GM12878 (cell line): ENCODE measurements around the gene VRTN. TPM values are rescaled to one million over a fixed set of nuclear protein-coding genes. Genes with fewer than 3 reads are reported as not detected.

ENCODE experiments used
- ATAC-seq: fragments of 200-7000 bp; cut with Tn5 transposase; 3 replicates; pipeline ENCODE4 v1.9.1; 2020; ENCODE audit warnings: mild to moderate bottlenecking, moderate library complexity
- BruUV-seq: library from RNA; stranded (reverse); fragments of 400-500 nt; replicated peaks from 2 replicates; lab custom pipeline; 2021; lab: Mats Ljungman, UMichigan
- CTCF ChIA-PET: fragments of 300-600 bp; sonication (Branson Sonifier 250); formaldehyde crosslinking; extraction: SDS; loops from one replicate; lab custom pipeline; 2021; ENCODE audit warnings: inconsistent platforms; lab: Yijun Ruan, JAX
- POLR2A ChIA-PET: fragments of 350-600 bp; formaldehyde crosslinking; extraction: SDS; loops from one replicate; lab custom pipeline; 2021; ENCODE audit warnings: inconsistent platforms; lab: Charles Lee
- RAD21 ChIA-PET: fragments of 300-600 bp; sonication (Branson Sonifier 250); formaldehyde crosslinking; loops from one replicate; lab custom pipeline; 2023; ENCODE audit warnings: antibody characterized with exemption; ENCODE audit not compliant: unreplicated experiment; lab: Charles Lee
- SMC1A ChIA-PET: fragments of 300-600 bp; sonication (Branson Sonifier 250); formaldehyde crosslinking; loops from one replicate; lab custom pipeline; 2023; ENCODE audit not compliant: unreplicated experiment, uncharacterized antibody; lab: Charles Lee
- DNase-seq: peaks from one replicate; pipeline ENCODE4 v3.0.0-alpha.2; 2011; ENCODE audit warnings: low read depth, low spot score
- FAIRE-seq: peaks from 3 replicates; lab custom pipeline; 2011; peaks lifted over from hg19 to GRCh38; lab: Jason Lieb, UNC
- H2AFZ ChIP-seq: 2 replicates; pipeline ENCODE4 v1.6.0; 2011; ENCODE audit warnings: low read depth, low read length, control low read depth; ENCODE audit not compliant: control insufficient read depth
- H3K27ac ChIP-seq: 2 replicates; pipeline ENCODE4 v1.5.1; 2011; ENCODE audit warnings: control low read depth; ENCODE audit not compliant: control insufficient read depth, insufficient read depth
- H3K27me3 ChIP-seq, 2 experiments: replicated peaks in 1 of 2; 2 replicates each; pipeline versions ENCODE4 v1.6.0 to v1.6.1; 2011; ENCODE audit warnings: low read length in 1 of 2; ENCODE audit not compliant: control insufficient read depth in 2 of 2, insufficient read depth in 2 of 2
- H3K36me3 ChIP-seq, 2 experiments: 2 replicates each; pipeline ENCODE4 v1.5.1; 2011; ENCODE audit warnings: low read length in 1 of 2; ENCODE audit not compliant: control insufficient read depth in 2 of 2, insufficient read depth in 2 of 2
- H3K4me1 ChIP-seq: 2 replicates; pipeline ENCODE4 v1.6.1; 2011; ENCODE audit warnings: mild to moderate bottlenecking, low read length, moderate library complexity, mixed read lengths; ENCODE audit not compliant: control insufficient read depth, insufficient read depth
- H3K4me2 ChIP-seq: 2 replicates; pipeline ENCODE4 v1.6.0; 2011; ENCODE audit warnings: control low read depth; ENCODE audit not compliant: control insufficient read depth, insufficient read depth
- H3K4me3 ChIP-seq: fragments of 200-600 bp; sonication (generic); 2 replicates; pipeline ENCODE4 v1.5.1; 2016
- H3K79me2 ChIP-seq: 2 replicates; pipeline ENCODE4 v1.6.0; 2011; ENCODE audit warnings: low read length; ENCODE audit not compliant: control insufficient read depth, insufficient read depth
- H3K9ac ChIP-seq: 2 replicates; pipeline ENCODE4 v1.8.0; 2011; ENCODE audit warnings: low read length, control low read depth, mixed read lengths; ENCODE audit not compliant: control insufficient read depth, insufficient read depth
- H3K9me3 ChIP-seq: replicated peaks from 3 replicates; pipeline ENCODE4 v1.5.1; 2011; ENCODE audit warnings: mild to moderate bottlenecking, low read length; ENCODE audit not compliant: control insufficient read depth, insufficient read depth
- H4K20me1 ChIP-seq: 2 replicates; pipeline ENCODE4 v1.6.0; 2011; ENCODE audit not compliant: control insufficient read depth, insufficient read depth
- KDM1A ChIP-seq: fragments of 200-600 bp; sonication (generic); IDR thresholded peaks from 2 replicates; pipeline ENCODE4 v1.6.1; 2016; ENCODE audit warnings: borderline replicate concordance
- PML ChIP-seq: IDR thresholded peaks from 2 replicates; pipeline ENCODE4 v1.6.1; 2012; ENCODE audit warnings: low read length, inconsistent platforms
- RAD21 ChIP-seq: IDR thresholded peaks from 2 replicates; pipeline ENCODE4 v1.6.1; 2011; ENCODE audit warnings: mild to moderate bottlenecking, low read depth, low read length, moderate library complexity; ENCODE audit not compliant: insufficient read depth
- ZNF384 ChIP-seq: IDR thresholded peaks from 2 replicates; pipeline ENCODE4 v1.6.1; 2012; ENCODE audit warnings: low read depth, mild to moderate bottlenecking, low read length, improper control_type of control experiment, borderline replicate concordance
- WGBS: methylation state at CpG from one replicate; pipeline ENCODE4 v1.1.6; 2016; ENCODE audit warnings: low lambda C conversion rate; ENCODE audit not compliant: insufficient replicate concordance, insufficient coverage; ENCODE audit errors: missing lambda C conversion rate; 5-methylcytosine and 5-hydroxymethylcytosine counted together
- in situ Hi-C: fragments of 300-500 bp; cut with MboI; formaldehyde crosslinking; loops from 9 replicates; pipeline ENCODE4 v1.14.3; 2018; ENCODE audit warnings: mixed read lengths
- intact Hi-C: fragments of 100-400 bp; cut with micrococcal nuclease; formaldehyde crosslinking; loops from one replicate; pipeline ENCODE4 v1.14.2; 2022; ENCODE audit not compliant: unreplicated experiment
- polyA plus RNA-seq, 11 experiments: library from polyadenylated mRNA; depleted of rRNA in 4 of 11; unstranded in 6 of 11; stranded (reverse) in 5 of 11; fragments of >200 nt; fragmentation: Nextera tagmentation in 4 of 11; fragmentation: Illumina TruSeq in 1 of 11; extraction: Ambion mirVana in 4 of 11; extraction: Trizol in 1 of 11; gene quantifications; 1 replicate in 1 of 11; 2 replicates in 10 of 11; pipeline versions ENCODE4 v1.2.1 to v1.2.3, GENCODE V29; 2011 to 2016; ENCODE audit warnings: inconsistent platforms in 2 of 11, missing spikeins in 2 of 11, low read depth in 1 of 11
- total RNA-seq, 4 experiments: library from RNA; depleted of rRNA in 3 of 4; stranded (reverse); fragments of >200 nt in 3 of 4; fragmentation: Illumina TruSeq in 1 of 4; extraction: Trizol in 1 of 4; gene quantifications; 2 replicates each; pipeline versions ENCODE4 v1.2.1 to v1.2.3, GENCODE V29; 2013 to 2021
- TF ChIP-seq, protein P1 (sequence below), 3 experiments: IDR thresholded peaks in 2 of 3; conservative IDR thresholded peaks in 1 of 3; 2 replicates each; pipeline ENCODE4 v1.5.1; 2011; ENCODE audit warnings: low read depth in 3 of 3, low read length in 3 of 3, mild to moderate bottlenecking in 3 of 3, control low read depth in 2 of 3, moderate library complexity in 2 of 3, inconsistent platforms in 1 of 3, mixed read lengths in 1 of 3; ENCODE audit not compliant: control insufficient read depth in 2 of 3, insufficient read depth in 1 of 3; ENCODE audit errors: extremely low read depth in 1 of 3

The VRTN gene
- total and polyA plus RNA-seq, 10 of the 15 experiments (the other 5 are each of a cell fraction or from before 2014, with no cell fraction given): 0.31 TPM; not detected in 9

DNA sequence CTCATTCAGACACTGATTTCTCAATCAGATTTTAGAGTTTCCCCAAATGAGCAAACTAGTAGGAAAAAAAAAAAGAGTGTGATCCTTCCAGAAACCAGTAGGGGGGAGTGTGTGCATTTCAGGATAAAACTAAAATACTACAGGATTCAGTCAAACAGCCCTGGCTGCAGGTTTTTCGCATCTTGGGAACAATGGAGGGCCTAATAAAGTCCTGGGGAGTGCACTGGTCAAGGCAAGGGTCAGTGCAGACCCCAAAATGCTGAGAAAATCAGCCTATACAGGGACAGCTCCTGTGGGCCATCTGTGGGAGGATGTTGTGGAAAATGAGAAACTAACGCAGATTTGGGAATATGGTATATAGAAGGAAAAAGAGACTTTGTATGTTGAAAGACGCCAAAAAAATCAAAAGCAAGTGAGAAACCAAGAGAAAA is 23.3 kb upstream of the VRTN start:
- Histone ChIP-seq H4K20me1 (no peaks in the 10 kb centered on the region), H3K36me3 (no peaks in the 10 kb centered on the region), H2AFZ (no peak overlapping the region), H3K27me3 (no peaks in the 10 kb centered on the region; a peak in 1 of 4 replicates), H3K9ac (no peak overlapping the region), H3K79me2 (no peaks in the 10 kb centered on the region), H3K4me3 (no peak overlapping the region), H3K9me3 (no peaks in the 10 kb centered on the region), H3K4me1 (no peaks in the 10 kb centered on the region), H3K4me2 (no peak overlapping the region), H3K27ac (no peak overlapping the region)
- peak; percentile 69 for FAIRE-seq
- no TSS peak for BruUV-seq
- 26% methylated on average over 3 of the region's 3 CpGs for WGBS
- RAD21 ChIA-PET: no interaction called here
- 0 out of 2 replicates have a peak, but pooled peaks have one; percentile 15 for TF ChIP-seq ZNF384
- TF ChIP-seq RAD21: peak; percentile 32; the same call in 1 of the 2 replicates
- no peak for TF ChIP-seq PML
- TF ChIP-seq, protein P1, sequence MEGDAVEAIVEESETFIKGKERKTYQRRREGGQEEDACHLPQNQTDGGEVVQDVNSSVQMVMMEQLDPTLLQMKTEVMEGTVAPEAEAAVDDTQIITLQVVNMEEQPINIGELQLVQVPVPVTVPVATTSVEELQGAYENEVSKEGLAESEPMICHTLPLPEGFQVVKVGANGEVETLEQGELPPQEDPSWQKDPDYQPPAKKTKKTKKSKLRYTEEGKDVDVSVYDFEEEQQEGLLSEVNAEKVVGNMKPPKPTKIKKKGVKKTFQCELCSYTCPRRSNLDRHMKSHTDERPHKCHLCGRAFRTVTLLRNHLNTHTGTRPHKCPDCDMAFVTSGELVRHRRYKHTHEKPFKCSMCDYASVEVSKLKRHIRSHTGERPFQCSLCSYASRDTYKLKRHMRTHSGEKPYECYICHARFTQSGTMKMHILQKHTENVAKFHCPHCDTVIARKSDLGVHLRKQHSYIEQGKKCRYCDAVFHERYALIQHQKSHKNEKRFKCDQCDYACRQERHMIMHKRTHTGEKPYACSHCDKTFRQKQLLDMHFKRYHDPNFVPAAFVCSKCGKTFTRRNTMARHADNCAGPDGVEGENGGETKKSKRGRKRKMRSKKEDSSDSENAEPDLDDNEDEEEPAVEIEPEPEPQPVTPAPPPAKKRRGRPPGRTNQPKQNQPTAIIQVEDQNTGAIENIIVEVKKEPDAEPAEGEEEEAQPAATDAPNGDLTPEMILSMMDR (IDR thresholded peaks at IDR 0.05 in 2 of 3, conservative IDR thresholded peaks at IDR 0.05 in 1 of 3; ENCODE audit: control insufficient read depth in 2 of 3, extremely low read depth in 1 of 3, insufficient read depth in 1 of 3, low read depth in 3 of 3, low read length in 3 of 3): peak; percentile 50 to 63 (median 51)
- no peak for TF ChIP-seq KDM1A
- in situ Hi-C loops: no loop called here
- ATAC-seq: peak; percentile 45; the same call in 2 of the 3 replicates
- DNase-seq: no peak
- intact Hi-C loops: no loop called here
- POLR2A ChIA-PET: no interaction called here
- CTCF ChIA-PET: interaction anchor here (0.7 to 2.2 kb wide), 5 partner anchors 12 to 216 kb away, joined by 3 to 8 read pairs (median 4); no protein-coding TSS in a partner anchor
- SMC1A ChIA-PET: no interaction called here
